Measurements from ENCODE around the gene LIMK2. TPM values are rescaled to one million over a fixed set of nuclear protein-coding genes. Genes with fewer than 3 reads are reported as not detected.

Gene LIMK2
- total and polyA plus RNA-seq, 10 of the 15 experiments (the other 5 are each of a cell fraction or from before 2014, with no cell fraction given) = 2.9 to 40.4 (median 26.7) TPM

DNA sequence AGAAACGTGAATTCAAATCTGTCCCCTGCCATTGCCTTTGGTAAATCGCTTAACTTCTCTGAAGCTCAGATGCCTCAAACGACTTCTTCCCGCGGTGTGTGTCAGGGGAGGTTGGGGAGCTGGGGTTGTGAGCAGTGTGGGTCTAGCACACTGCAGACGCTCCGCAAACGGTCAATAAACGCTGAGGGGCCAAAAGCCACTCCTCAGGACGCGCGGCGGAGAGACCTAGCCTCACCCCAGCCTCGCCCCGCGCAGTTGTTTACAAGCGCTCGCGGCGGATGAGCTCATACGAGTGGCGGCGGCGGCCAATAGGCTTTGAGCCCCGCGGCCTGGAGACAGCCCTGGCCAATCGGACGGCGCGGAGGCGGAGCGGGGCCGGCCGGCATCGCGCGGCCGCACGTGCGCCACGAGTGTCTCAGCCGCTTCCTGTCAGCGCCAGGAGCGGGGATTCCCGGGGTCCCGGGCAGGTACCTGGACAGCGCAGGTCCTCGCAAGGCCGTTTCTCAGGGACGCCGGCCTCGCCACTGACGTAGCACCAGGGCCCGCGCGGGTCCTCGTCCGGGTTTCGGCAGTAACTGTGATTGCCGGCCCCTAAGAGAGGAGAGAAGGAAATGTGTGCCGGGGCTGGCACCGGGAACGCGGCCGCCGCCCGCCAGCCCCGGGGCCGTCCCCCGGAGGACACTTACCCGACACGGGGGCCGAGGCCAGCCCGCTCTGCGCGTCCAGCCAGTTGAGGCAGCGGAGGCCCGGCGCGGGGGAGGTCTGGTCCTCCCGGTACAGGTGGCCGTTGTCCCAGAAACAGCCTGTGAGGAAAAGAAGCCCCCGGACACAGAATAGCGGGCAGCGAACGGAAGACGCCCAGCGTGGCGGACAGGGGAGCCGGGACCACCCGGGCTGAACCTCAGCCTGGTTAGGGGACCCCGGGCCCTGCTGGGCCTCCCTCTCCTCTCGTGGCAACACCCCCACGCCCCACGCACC lies 78.7 kb downstream of the LIMK2 start (continued):
- TF ChIP-seq TAF1 (IDR thresholded peaks at IDR 0.05; ENCODE audit: borderline replicate concordance, low read depth, low read length) (0 out of 2 replicates have a peak, but pooled peaks have one; percentile 12), CHD1 (IDR thresholded peaks at IDR 0.05; ENCODE audit: low read depth, low read length) (no peak), SP1 (IDR thresholded peaks at IDR 0.05; ENCODE audit: low read depth, low read length) (peak; percentile 58), CREM (IDR thresholded peaks at IDR 0.05; ENCODE audit: low read depth) (peak; percentile 31; the same call in 1 of the 2 replicates), SMARCA5 (IDR thresholded peaks at IDR 0.05) (no peak), MEF2A (IDR thresholded peaks at IDR 0.05; ENCODE audit: insufficient read depth, low read depth, low read length) (no peak), HDAC6 (IDR thresholded peaks at IDR 0.05; ENCODE audit: unreplicated experiment) (no peak), PAX5 (IDR thresholded peaks at IDR 0.05; ENCODE audit: borderline replicate concordance, low read depth, low read length) (no peak; the same call in 1 of the 2 replicates), HDGF (IDR thresholded peaks at IDR 0.05) (no peak), RUNX3 (IDR thresholded peaks at IDR 0.05; ENCODE audit: low read length) (no peak), CHD4 (IDR thresholded peaks at IDR 0.05) (no peak), SPI1 (IDR thresholded peaks at IDR 0.05; ENCODE audit: borderline replicate concordance, insufficient read depth, low read depth, low read length) (0 out of 2 replicates have a peak, but pooled peaks have one; percentile 11), LARP7 (IDR thresholded peaks at IDR 0.05) (peak; percentile 75; the same call in 1 of the 2 replicates), ZNF217 (IDR thresholded peaks at IDR 0.05) (no peak), IKZF1 (conservative IDR thresholded peaks at IDR 0.05) (peak; percentile 88)
- TF ChIP-seq, protein P1, sequence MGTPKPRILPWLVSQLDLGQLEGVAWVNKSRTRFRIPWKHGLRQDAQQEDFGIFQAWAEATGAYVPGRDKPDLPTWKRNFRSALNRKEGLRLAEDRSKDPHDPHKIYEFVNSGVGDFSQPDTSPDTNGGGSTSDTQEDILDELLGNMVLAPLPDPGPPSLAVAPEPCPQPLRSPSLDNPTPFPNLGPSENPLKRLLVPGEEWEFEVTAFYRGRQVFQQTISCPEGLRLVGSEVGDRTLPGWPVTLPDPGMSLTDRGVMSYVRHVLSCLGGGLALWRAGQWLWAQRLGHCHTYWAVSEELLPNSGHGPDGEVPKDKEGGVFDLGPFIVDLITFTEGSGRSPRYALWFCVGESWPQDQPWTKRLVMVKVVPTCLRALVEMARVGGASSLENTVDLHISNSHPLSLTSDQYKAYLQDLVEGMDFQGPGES (IDR thresholded peaks at IDR 0.05) = peak; percentile 40; the same call in 1 of the 2 replicates
- TF ChIP-seq, protein P2, sequence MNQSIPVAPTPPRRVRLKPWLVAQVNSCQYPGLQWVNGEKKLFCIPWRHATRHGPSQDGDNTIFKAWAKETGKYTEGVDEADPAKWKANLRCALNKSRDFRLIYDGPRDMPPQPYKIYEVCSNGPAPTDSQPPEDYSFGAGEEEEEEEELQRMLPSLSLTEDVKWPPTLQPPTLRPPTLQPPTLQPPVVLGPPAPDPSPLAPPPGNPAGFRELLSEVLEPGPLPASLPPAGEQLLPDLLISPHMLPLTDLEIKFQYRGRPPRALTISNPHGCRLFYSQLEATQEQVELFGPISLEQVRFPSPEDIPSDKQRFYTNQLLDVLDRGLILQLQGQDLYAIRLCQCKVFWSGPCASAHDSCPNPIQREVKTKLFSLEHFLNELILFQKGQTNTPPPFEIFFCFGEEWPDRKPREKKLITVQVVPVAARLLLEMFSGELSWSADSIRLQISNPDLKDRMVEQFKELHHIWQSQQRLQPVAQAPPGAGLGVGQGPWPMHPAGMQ (IDR thresholded peaks at IDR 0.05; ENCODE audit: borderline replicate concordance) = no peak
- TF ChIP-seq, protein P3, sequence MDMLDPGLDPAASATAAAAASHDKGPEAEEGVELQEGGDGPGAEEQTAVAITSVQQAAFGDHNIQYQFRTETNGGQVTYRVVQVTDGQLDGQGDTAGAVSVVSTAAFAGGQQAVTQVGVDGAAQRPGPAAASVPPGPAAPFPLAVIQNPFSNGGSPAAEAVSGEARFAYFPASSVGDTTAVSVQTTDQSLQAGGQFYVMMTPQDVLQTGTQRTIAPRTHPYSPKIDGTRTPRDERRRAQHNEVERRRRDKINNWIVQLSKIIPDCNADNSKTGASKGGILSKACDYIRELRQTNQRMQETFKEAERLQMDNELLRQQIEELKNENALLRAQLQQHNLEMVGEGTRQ (IDR thresholded peaks at IDR 0.05; ENCODE audit: borderline replicate concordance, low read depth, low read length) = no peak; the same call in 1 of the 2 replicates
- TF ChIP-seq, protein P4, sequence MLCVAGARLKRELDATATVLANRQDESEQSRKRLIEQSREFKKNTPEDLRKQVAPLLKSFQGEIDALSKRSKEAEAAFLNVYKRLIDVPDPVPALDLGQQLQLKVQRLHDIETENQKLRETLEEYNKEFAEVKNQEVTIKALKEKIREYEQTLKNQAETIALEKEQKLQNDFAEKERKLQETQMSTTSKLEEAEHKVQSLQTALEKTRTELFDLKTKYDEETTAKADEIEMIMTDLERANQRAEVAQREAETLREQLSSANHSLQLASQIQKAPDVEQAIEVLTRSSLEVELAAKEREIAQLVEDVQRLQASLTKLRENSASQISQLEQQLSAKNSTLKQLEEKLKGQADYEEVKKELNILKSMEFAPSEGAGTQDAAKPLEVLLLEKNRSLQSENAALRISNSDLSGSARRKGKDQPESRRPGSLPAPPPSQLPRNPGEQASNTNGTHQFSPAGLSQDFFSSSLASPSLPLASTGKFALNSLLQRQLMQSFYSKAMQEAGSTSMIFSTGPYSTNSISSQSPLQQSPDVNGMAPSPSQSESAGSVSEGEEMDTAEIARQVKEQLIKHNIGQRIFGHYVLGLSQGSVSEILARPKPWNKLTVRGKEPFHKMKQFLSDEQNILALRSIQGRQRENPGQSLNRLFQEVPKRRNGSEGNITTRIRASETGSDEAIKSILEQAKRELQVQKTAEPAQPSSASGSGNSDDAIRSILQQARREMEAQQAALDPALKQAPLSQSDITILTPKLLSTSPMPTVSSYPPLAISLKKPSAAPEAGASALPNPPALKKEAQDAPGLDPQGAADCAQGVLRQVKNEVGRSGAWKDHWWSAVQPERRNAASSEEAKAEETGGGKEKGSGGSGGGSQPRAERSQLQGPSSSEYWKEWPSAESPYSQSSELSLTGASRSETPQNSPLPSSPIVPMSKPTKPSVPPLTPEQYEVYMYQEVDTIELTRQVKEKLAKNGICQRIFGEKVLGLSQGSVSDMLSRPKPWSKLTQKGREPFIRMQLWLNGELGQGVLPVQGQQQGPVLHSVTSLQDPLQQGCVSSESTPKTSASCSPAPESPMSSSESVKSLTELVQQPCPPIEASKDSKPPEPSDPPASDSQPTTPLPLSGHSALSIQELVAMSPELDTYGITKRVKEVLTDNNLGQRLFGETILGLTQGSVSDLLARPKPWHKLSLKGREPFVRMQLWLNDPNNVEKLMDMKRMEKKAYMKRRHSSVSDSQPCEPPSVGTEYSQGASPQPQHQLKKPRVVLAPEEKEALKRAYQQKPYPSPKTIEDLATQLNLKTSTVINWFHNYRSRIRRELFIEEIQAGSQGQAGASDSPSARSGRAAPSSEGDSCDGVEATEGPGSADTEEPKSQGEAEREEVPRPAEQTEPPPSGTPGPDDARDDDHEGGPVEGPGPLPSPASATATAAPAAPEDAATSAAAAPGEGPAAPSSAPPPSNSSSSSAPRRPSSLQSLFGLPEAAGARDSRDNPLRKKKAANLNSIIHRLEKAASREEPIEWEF (IDR thresholded peaks at IDR 0.05; ENCODE audit: insufficient replicate concordance, low read depth, low read length) = no peak

Measured in GM12878 (cell line).